ENCODE results near the gene CEP131.

CEP131 gene

DNA sequence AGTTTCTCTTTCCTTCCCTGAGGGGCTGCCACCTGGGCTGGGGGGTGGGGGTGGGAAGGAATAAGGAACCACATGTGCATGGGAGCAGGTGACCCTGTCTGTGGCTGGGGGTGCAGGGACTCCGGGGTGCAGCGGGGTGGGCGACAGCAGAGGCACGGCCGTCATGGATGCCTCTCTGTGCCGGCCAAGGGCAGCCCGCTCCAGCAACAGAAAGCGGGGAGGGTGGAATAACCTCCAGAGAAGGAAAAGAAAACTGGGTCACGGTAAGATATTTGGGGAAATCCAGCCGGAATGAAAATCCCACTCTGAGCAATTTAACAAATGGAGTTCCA lies 20.5 kb upstream of the CEP131 start:
- no peaks in the 10 kb centered on the region for H3K27me3 ChIP-seq (ENCODE audit: insufficient read depth, low read depth, severe bottlenecking)
- no peak for DNase-seq
- TF ChIP-seq, protein P1, sequence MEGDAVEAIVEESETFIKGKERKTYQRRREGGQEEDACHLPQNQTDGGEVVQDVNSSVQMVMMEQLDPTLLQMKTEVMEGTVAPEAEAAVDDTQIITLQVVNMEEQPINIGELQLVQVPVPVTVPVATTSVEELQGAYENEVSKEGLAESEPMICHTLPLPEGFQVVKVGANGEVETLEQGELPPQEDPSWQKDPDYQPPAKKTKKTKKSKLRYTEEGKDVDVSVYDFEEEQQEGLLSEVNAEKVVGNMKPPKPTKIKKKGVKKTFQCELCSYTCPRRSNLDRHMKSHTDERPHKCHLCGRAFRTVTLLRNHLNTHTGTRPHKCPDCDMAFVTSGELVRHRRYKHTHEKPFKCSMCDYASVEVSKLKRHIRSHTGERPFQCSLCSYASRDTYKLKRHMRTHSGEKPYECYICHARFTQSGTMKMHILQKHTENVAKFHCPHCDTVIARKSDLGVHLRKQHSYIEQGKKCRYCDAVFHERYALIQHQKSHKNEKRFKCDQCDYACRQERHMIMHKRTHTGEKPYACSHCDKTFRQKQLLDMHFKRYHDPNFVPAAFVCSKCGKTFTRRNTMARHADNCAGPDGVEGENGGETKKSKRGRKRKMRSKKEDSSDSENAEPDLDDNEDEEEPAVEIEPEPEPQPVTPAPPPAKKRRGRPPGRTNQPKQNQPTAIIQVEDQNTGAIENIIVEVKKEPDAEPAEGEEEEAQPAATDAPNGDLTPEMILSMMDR (IDR thresholded peaks at IDR 0.05; ENCODE audit: low read depth, low read length), result no peak
- no peak overlapping the region for H3K27ac ChIP-seq
- H3K4me3 ChIP-seq (ENCODE audit: low read depth, low read length), result no peak overlapping the region
- no peaks in the 10 kb centered on the region for H3K9me3 ChIP-seq (ENCODE audit: severe bottlenecking)
- H3K36me3 ChIP-seq, result peaks cover 34% of the 10 kb centered on the region

DNA sequence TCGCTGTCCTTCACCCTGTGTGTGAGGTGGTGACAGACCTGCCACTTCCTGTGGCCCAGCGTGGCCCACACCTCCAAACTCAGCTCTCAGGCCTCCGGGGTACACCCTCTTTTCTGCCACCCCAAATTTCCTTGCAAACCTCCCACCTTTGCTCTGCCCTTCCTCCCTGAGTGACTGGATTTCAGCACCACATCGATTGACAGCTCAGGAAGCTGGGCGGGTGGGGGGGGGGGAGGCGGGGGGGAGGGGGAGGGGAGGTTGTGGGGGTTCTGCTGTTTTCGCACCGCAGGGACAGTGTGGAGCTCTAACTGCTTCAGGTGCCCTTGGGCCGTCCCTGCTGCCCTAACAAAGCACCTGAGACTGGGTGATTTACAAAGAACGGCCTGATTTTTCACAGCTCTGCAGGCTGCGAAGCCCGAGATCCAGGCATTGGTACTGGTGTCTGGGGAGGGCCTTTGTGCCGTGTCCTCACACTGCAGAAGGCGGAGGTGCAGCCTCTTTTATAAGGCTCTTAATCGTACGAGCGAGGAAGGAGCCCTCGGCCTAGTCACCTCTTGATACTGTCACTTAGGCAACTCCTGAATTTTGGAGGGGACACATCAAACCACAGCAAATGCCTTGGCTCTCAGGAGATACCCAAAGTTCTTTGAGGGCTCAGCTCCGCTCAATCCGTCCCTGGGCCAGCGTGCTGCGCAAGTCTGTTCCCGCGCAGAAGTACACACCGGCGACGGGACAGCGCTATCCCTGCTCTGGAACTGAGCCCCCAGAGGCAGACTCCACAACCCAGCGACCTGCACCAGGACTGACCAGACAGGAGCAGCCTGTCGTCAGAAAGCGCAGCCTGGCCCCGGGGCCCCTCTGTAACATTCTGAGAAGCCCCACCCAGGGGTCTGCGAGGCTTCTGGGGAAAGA lies 19.9 kb upstream of the CEP131 start:
- Histone ChIP-seq H3K27me3 (ENCODE audit: insufficient read depth, low read depth, severe bottlenecking) (no peaks in the 10 kb centered on the region), H3K4me3 (ENCODE audit: low read depth, low read length) (no peak overlapping the region), H3K9me3 (ENCODE audit: severe bottlenecking) (no peaks in the 10 kb centered on the region), H3K27ac (peak overlapping the region; percentile 5), H3K36me3 (peaks cover 34% of the 10 kb centered on the region)
- DNase-seq, result no peak
- TF ChIP-seq, protein P1 (IDR thresholded peaks at IDR 0.05; ENCODE audit: low read depth, low read length), result no peak

DNA sequence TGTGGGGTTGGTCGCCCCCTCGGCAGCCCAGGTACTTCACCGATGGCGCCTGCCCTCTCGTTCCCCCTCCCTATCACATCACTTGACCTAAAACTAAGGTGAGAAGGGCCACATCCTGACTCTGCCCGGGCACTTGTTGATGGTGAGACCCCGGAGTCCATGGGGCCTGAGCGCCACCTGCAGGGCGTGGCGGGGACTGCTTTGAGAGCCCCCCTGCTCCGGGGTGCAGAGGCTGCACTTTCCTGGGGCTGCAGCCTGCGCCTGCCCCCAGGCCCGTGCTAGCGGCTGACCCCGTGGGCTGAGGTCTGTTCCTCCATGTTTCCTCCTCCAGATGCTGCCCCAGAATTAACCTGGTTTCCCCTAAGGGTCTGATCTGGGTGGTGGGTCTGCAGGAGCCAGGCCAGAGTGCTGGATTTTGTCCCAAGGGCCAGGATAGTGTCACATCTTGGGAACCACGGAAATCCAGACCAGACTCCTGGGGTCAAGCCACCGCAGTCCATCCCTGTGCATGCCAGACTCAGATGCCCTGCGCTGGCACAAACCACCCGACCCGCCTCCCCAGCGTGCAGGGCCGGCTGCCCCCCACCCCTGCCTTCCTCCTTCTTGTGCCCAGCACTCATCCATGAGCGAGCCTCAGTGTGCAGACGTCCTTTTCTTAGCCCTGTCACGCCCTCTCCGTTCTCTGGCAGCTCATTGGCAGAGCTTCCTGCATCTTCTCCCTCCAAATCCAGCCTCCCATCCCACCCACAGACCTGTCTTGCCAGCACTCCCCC lies 19.1 kb upstream of the CEP131 start:
- Histone ChIP-seq H3K36me3 (peaks cover 37% of the 10 kb centered on the region), H3K27ac (no peak overlapping the region; the same call in 1 of the 2 replicates), H3K4me3 (ENCODE audit: low read depth, low read length) (no peak overlapping the region), H3K9me3 (ENCODE audit: severe bottlenecking) (no peaks in the 10 kb centered on the region), H3K27me3 (ENCODE audit: insufficient read depth, low read depth, severe bottlenecking) (no peaks in the 10 kb centered on the region)
- DNase-seq, result peak; percentile 85
- TF ChIP-seq, protein P1 (IDR thresholded peaks at IDR 0.05; ENCODE audit: low read depth, low read length), result peak; percentile 99

DNA sequence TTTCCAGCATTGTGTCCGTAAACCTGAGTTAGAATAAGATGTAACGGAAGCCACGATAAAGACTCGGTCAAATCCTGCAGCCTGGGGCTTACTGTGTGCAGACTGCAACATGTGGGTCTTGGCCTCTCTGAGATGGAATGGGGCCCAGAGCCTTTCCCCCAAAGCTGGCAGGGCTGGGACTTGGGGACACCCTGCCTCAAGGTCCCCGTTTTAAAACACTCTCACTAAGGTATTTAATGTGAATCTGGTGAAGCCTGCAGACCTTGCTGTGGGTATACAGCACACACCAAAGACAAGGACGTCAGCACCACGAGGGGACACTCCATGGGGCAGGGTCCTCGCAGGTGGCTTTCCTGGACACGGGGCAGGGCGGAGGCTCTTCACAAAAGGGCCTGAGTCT lies 18.4 kb upstream of the CEP131 start:
- Histone ChIP-seq H3K9me3 (ENCODE audit: severe bottlenecking) (no peaks in the 10 kb centered on the region), H3K4me3 (ENCODE audit: low read depth, low read length) (no peak overlapping the region), H3K36me3 (peaks cover 37% of the 10 kb centered on the region), H3K27me3 (ENCODE audit: insufficient read depth, low read depth, severe bottlenecking) (no peaks in the 10 kb centered on the region), H3K27ac (no peak overlapping the region; the same call in 1 of the 2 replicates)
- DNase-seq, result no peak
- TF ChIP-seq, protein P1 (IDR thresholded peaks at IDR 0.05; ENCODE audit: low read depth, low read length), result no peak

DNA sequence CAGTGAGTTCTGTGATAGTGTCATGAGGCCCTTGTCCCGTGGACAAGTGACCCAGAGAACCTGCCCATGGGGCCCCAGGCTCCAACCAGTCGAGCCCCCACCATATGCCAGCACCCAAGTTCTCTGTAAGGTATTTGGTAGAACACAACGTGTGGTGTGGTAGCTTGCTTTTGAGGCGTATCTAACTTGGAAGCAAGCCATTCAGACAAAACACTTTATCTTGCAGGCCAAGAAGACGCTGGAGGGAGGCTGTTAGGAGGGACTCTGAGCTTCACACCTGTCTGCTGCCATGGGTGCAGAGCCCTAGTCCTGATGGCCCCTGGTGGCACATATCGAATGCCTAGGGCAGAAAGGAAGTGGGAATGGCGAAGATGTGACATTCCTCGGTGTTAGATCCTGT lies 18.0 kb upstream of the CEP131 start:
- no peak overlapping the region for H3K27ac ChIP-seq
- no peak overlapping the region for H3K4me3 ChIP-seq (ENCODE audit: low read depth, low read length)

More for the DNA sequence above, 18.0 kb upstream of the CEP131 start:
- Histone ChIP-seq H3K36me3 (peaks cover 35% of the 10 kb centered on the region), H3K9me3 (ENCODE audit: severe bottlenecking) (no peaks in the 10 kb centered on the region), H3K27me3 (ENCODE audit: insufficient read depth, low read depth, severe bottlenecking) (no peaks in the 10 kb centered on the region)
- TF ChIP-seq, protein P1 (IDR thresholded peaks at IDR 0.05; ENCODE audit: low read depth, low read length), result no peak
- DNase-seq, result no peak
